Fibroblast of skin of abdomen (primary cell): ENCODE data around the gene CRBN.

Source experiments
- DNase-seq: peaks from one replicate; pipeline ENCODE4 v3.0.0-alpha.2; 2013

CRBN gene

GRCh38 chr3:3109407-3110298, 69.8 kb downstream of the CRBN start:
- DNase-seq: no peak

GRCh38 chr3:3107858-3108257, 71.6 kb downstream of the CRBN start:
- DNase-seq: no peak

GRCh38 chr3:3107181-3107580, 72.3 kb downstream of the CRBN start:
- no peak for DNase-seq

GRCh38 chr3:3105815-3106214, 73.7 kb downstream of the CRBN start:
- no peak for DNase-seq

GRCh38 chr3:3105246-3105645, 74.2 kb downstream of the CRBN start:
- no peak for DNase-seq

- no peak for DNase-seq
Measured at GRCh38 chr3:3102751-3103150, 76.7 kb downstream of the CRBN start.

- DNase-seq: no peak
Measured at GRCh38 chr3:3101660-3102458, 77.6 kb downstream of the CRBN start.
